K562 (cell line): ENCODE measurements around the gene HTR2B. TPM values are rescaled to one million over a fixed set of nuclear protein-coding genes. Genes with fewer than 3 reads are reported as not detected.

Experiments used
- COPS2 ChIP-seq: fragments of 450-650 bp; conservative IDR thresholded peaks from 2 replicates; pipeline ENCODE4 v1.6.1; 2016; ENCODE audit warnings: mild to moderate bottlenecking, moderate library complexity
- ESRRA ChIP-seq: fragments of 450-650 bp; IDR thresholded peaks from 2 replicates; pipeline ENCODE4 v1.6.1; 2014; ENCODE audit warnings: low read depth, mild to moderate bottlenecking, moderate library complexity, borderline replicate concordance
- GABPA ChIP-seq: fragments of 200-800 bp; sonication (Bioruptor generic); conservative IDR thresholded peaks from 2 replicates; pipeline ENCODE4 v1.6.1; 2016; ENCODE audit warnings: low read depth, missing genetic modification characterization, missing compliant biosample characterization
- SLC30A9 ChIP-seq: fragments of 250-450 bp; sonication (Bioruptor Pico); IDR thresholded peaks from 2 replicates; pipeline ENCODE4 v1.8.0; 2022; ENCODE audit warnings: mild to moderate bottlenecking, moderate library complexity
- TFAM ChIP-seq: fragments of 250-450 bp; sonication (Bioruptor Pico); conservative IDR thresholded peaks from 2 replicates; pipeline ENCODE4 v1.5.0; 2021; ENCODE audit warnings: mild to moderate bottlenecking, moderate library complexity
- ZFP36 ChIP-seq: fragments of 150-350 bp; IDR thresholded peaks from 2 replicates; pipeline ENCODE4 v1.6.1; 2018; ENCODE audit warnings: low read length, low read depth; ENCODE audit not compliant: partially characterized antibody
- ZNF512 ChIP-seq: IDR thresholded peaks from 2 replicates; pipeline ENCODE4 v1.6.1; 2016; ENCODE audit warnings: missing genetic modification characterization, missing compliant biosample characterization
- ZNF76 ChIP-seq: fragments of 250-450 bp; sonication (Bioruptor Pico); IDR thresholded peaks from 2 replicates; pipeline ENCODE4 v1.4.0; 2020; ENCODE audit warnings: mild to moderate bottlenecking, moderate library complexity, borderline replicate concordance
- polyA plus RNA-seq, 8 experiments: library from polyadenylated mRNA; depleted of rRNA in 4 of 8; stranded (reverse) in 5 of 8; unstranded in 3 of 8; fragments of >200 nt; fragmentation: Nextera tagmentation in 2 of 8; fragmentation: Illumina TruSeq in 1 of 8; extraction: Ambion mirVana in 2 of 8; extraction: Trizol in 1 of 8; gene quantifications; 2 replicates each; pipeline versions ENCODE4 v1.2.1 to v1.2.3, GENCODE V29; 2011 to 2014; ENCODE audit warnings: inconsistent platforms in 1 of 8, missing spikeins in 1 of 8
- total RNA-seq, 7 experiments: library from RNA; depleted of rRNA in 6 of 7; stranded (reverse); fragments of >200 nt in 6 of 7; fragmentation: Illumina TruSeq in 2 of 7; extraction: Trizol in 2 of 7; gene quantifications; 2 replicates each; pipeline versions ENCODE4 v1.2.1 to v1.2.3, GENCODE V29; 2011 to 2021; ENCODE audit warnings: low replicate concordance in 1 of 7
- TF ChIP-seq, protein P1 (sequence below), 2 experiments: fragments of 450-650 bp; IDR thresholded peaks; 2 replicates each; pipeline ENCODE4 v1.6.1; 2018; ENCODE audit warnings: mild to moderate bottlenecking in 2 of 2, low read depth in 1 of 2; ENCODE audit not compliant: partially characterized antibody in 2 of 2

Gene HTR2B
- total and polyA plus RNA-seq, 9 of the 15 experiments (the other 6 are each of a cell fraction or from before 2014, with no cell fraction given): not detected

- TF ChIP-seq ZNF76 (CRISPR knock-in tag): no peak
- TF ChIP-seq ZFP36: no peak
- TF ChIP-seq ZNF512 (tag): no peak
- TF ChIP-seq COPS2: no peak
- TF ChIP-seq GABPA (tag): no peak
- TF ChIP-seq, protein P1, sequence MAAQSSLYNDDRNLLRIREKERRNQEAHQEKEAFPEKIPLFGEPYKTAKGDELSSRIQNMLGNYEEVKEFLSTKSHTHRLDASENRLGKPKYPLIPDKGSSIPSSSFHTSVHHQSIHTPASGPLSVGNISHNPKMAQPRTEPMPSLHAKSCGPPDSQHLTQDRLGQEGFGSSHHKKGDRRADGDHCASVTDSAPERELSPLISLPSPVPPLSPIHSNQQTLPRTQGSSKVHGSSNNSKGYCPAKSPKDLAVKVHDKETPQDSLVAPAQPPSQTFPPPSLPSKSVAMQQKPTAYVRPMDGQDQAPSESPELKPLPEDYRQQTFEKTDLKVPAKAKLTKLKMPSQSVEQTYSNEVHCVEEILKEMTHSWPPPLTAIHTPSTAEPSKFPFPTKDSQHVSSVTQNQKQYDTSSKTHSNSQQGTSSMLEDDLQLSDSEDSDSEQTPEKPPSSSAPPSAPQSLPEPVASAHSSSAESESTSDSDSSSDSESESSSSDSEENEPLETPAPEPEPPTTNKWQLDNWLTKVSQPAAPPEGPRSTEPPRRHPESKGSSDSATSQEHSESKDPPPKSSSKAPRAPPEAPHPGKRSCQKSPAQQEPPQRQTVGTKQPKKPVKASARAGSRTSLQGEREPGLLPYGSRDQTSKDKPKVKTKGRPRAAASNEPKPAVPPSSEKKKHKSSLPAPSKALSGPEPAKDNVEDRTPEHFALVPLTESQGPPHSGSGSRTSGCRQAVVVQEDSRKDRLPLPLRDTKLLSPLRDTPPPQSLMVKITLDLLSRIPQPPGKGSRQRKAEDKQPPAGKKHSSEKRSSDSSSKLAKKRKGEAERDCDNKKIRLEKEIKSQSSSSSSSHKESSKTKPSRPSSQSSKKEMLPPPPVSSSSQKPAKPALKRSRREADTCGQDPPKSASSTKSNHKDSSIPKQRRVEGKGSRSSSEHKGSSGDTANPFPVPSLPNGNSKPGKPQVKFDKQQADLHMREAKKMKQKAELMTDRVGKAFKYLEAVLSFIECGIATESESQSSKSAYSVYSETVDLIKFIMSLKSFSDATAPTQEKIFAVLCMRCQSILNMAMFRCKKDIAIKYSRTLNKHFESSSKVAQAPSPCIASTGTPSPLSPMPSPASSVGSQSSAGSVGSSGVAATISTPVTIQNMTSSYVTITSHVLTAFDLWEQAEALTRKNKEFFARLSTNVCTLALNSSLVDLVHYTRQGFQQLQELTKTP (IDR thresholded peaks at IDR 0.05; ENCODE audit: low read depth in 1 of 2, partially characterized antibody in 2 of 2): no peak
- TF ChIP-seq ESRRA: no peak
- no peak for TF ChIP-seq SLC30A9 (CRISPR knock-in tag)
- TF ChIP-seq TFAM: no peak
These were observed 1.4 kb downstream of the HTR2B start (continued) for GRCh38 chr2:231123362-231123898.
